Measurements from ENCODE around the gene SCGB1D1. TPM values are rescaled to one million over a fixed set of nuclear protein-coding genes. Genes with fewer than 3 reads are reported as not detected.

Gene SCGB1D1
- total and polyA plus RNA-seq, 2 of the 8 experiments (the other 6 are each of a cell fraction or from before 2014, with no cell fraction given) = not detected

DNA sequence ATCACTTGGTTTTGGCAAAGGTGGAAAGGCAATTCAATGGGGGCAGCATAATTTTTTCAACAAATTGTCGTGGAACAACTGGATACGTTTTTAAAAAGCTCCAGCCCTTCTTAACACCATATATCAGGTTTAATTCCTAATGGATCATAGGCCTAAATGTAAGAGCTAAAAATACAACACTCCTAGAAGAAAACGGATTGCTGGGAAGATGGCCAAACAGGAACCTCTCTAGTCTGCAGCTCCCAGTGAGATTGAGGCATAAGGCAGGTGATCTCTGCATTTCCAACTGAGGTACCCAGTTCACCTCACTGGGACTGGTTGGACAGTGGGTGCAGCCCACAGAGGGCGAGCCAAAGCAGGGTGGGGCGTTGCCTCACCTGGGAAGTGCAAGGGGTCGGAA lies 32.4 kb upstream of the SCGB1D1 start (continued):
- TF ChIP-seq RAD21 (IDR thresholded peaks at IDR 0.05 in 1 of 2, conservative IDR thresholded peaks at IDR 0.05 in 1 of 2; ENCODE audit: low read depth in 2 of 2, low read length in 2 of 2) (no peak), POLR2AphosphoS5 (IDR thresholded peaks at IDR 0.05; ENCODE audit: low read depth, low read length) (no peak), TAF1 (IDR thresholded peaks at IDR 0.05; ENCODE audit: low read depth, low read length) (no peak), HDAC2 (IDR thresholded peaks at IDR 0.05; ENCODE audit: borderline replicate concordance in 1 of 2, low read depth in 2 of 2, low read length in 2 of 2) (no peak), SP4 (IDR thresholded peaks at IDR 0.05; ENCODE audit: low read length) (no peak), BACH1 (IDR thresholded peaks at IDR 0.05; ENCODE audit: low read length) (no peak)
- TF ChIP-seq, protein P1, sequence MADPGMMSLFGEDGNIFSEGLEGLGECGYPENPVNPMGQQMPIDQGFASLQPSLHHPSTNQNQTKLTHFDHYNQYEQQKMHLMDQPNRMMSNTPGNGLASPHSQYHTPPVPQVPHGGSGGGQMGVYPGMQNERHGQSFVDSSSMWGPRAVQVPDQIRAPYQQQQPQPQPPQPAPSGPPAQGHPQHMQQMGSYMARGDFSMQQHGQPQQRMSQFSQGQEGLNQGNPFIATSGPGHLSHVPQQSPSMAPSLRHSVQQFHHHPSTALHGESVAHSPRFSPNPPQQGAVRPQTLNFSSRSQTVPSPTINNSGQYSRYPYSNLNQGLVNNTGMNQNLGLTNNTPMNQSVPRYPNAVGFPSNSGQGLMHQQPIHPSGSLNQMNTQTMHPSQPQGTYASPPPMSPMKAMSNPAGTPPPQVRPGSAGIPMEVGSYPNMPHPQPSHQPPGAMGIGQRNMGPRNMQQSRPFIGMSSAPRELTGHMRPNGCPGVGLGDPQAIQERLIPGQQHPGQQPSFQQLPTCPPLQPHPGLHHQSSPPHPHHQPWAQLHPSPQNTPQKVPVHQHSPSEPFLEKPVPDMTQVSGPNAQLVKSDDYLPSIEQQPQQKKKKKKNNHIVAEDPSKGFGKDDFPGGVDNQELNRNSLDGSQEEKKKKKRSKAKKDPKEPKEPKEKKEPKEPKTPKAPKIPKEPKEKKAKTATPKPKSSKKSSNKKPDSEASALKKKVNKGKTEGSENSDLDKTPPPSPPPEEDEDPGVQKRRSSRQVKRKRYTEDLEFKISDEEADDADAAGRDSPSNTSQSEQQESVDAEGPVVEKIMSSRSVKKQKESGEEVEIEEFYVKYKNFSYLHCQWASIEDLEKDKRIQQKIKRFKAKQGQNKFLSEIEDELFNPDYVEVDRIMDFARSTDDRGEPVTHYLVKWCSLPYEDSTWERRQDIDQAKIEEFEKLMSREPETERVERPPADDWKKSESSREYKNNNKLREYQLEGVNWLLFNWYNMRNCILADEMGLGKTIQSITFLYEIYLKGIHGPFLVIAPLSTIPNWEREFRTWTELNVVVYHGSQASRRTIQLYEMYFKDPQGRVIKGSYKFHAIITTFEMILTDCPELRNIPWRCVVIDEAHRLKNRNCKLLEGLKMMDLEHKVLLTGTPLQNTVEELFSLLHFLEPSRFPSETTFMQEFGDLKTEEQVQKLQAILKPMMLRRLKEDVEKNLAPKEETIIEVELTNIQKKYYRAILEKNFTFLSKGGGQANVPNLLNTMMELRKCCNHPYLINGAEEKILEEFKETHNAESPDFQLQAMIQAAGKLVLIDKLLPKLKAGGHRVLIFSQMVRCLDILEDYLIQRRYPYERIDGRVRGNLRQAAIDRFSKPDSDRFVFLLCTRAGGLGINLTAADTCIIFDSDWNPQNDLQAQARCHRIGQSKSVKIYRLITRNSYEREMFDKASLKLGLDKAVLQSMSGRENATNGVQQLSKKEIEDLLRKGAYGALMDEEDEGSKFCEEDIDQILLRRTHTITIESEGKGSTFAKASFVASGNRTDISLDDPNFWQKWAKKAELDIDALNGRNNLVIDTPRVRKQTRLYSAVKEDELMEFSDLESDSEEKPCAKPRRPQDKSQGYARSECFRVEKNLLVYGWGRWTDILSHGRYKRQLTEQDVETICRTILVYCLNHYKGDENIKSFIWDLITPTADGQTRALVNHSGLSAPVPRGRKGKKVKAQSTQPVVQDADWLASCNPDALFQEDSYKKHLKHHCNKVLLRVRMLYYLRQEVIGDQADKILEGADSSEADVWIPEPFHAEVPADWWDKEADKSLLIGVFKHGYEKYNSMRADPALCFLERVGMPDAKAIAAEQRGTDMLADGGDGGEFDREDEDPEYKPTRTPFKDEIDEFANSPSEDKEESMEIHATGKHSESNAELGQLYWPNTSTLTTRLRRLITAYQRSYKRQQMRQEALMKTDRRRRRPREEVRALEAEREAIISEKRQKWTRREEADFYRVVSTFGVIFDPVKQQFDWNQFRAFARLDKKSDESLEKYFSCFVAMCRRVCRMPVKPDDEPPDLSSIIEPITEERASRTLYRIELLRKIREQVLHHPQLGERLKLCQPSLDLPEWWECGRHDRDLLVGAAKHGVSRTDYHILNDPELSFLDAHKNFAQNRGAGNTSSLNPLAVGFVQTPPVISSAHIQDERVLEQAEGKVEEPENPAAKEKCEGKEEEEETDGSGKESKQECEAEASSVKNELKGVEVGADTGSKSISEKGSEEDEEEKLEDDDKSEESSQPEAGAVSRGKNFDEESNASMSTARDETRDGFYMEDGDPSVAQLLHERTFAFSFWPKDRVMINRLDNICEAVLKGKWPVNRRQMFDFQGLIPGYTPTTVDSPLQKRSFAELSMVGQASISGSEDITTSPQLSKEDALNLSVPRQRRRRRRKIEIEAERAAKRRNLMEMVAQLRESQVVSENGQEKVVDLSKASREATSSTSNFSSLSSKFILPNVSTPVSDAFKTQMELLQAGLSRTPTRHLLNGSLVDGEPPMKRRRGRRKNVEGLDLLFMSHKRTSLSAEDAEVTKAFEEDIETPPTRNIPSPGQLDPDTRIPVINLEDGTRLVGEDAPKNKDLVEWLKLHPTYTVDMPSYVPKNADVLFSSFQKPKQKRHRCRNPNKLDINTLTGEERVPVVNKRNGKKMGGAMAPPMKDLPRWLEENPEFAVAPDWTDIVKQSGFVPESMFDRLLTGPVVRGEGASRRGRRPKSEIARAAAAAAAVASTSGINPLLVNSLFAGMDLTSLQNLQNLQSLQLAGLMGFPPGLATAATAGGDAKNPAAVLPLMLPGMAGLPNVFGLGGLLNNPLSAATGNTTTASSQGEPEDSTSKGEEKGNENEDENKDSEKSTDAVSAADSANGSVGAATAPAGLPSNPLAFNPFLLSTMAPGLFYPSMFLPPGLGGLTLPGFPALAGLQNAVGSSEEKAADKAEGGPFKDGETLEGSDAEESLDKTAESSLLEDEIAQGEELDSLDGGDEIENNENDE (IDR thresholded peaks at IDR 0.05; ENCODE audit: insufficient replicate concordance, low read length) = no peak

All from H1 (cell line).